ENCODE results near the gene SSC5D. TPM values are rescaled to one million over a fixed set of nuclear protein-coding genes. Genes with fewer than 3 reads are reported as not detected.
A peak's percentile ranks its signal among the peaks of the same experiment; 100 is the strongest.
"Not testable (repeated sequence)": the region's sequence is repeated elsewhere in the genome, so short reads cannot be mapped to it uniquely, and the experiment has no call there.

The SSC5D gene
- total RNA-seq, 1 donor from 2014 or later, result 0.81 TPM

DNA sequence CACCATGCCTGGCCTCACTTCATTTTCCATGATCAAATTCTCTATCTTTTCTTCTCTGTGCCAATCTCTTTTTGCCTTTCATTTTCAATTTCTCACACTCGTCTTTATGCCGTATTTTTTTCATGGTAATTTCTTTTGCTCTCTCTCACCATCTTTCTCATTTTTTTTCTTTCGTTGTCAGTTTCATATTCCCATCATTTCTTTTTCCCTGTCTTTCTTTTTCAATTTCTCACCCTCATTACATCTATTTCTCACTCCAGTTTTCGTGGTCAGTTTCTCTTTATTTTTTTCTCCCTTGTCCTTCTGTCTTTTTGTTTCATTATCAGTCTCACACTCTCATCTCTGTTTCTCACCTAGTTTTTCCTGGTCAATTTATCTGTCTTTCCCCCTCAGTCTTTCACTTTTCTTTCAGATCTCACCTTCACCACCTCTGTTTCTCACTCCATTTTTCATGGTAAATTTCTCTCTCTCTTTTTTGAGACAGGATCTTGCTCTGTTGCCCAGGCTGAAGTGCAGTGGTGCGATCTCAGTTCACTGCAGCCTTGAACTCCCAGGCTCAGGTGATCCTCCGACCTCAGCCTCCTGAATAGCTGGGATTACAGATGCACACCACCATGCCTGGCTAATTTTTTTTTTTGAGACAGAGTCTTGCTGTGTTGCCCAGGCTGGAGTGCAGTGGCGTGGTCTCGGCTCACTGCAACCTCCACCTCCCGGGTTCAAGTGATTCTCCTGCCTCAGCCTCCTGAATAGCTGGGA, 14.1 kb downstream of the SSC5D start:
- DNase-seq (ENCODE audit: low spot score) (no peak), ATAC-seq (no peak)

DNA sequence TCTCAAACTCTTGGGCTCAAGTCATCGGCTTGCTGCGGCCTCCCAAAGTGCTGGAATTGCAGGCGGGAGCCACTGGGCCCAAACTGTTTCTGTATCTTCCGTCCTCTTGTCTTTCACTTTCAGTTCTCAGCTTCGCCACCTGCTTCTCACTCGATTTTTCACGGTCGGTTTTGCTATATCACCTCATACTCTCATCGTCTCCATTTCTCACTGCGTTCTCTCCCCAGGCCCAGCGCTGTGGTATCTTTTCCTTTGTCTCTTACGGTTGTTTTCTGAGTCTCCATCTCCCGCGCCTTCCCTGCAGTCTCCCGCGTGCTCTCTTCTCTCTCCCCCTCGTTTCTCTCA, 14.9 kb downstream of the SSC5D start:
- no peak for ATAC-seq
- no peak for DNase-seq (ENCODE audit: low spot score)

- DNase-seq (ENCODE audit: low spot score), result peak; percentile 82
- ATAC-seq, result peak; percentile 94
Observed at GRCh38 chr19:55503502-55504251, 15.4 kb downstream of the SSC5D start.

- no peak for DNase-seq (ENCODE audit: low spot score)
- no peak for ATAC-seq
Observed at GRCh38 chr19:55504252-55504603, 16.0 kb downstream of the SSC5D start.

DNA sequence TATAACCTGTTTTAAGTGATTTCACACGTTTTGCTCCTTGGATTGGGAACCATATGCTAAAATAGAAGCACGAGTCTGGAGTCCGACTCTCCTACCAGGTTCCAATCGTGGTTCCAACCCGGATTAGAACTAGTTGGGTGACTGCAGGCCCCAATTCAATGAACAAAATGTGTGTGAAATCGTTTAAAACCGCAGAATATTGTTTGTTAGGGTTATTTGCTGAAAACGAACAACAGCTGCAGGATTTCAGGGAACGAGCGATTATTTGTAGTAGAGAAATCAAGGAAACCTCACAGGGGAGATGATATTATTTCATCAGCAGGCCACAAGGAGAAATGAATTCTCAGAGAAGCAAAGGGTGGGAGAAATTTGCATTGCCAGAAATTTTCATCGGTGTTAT, 16.7 kb downstream of the SSC5D start:
- DNase-seq (ENCODE audit: low spot score), result no peak
- ATAC-seq, result no peak

DNA sequence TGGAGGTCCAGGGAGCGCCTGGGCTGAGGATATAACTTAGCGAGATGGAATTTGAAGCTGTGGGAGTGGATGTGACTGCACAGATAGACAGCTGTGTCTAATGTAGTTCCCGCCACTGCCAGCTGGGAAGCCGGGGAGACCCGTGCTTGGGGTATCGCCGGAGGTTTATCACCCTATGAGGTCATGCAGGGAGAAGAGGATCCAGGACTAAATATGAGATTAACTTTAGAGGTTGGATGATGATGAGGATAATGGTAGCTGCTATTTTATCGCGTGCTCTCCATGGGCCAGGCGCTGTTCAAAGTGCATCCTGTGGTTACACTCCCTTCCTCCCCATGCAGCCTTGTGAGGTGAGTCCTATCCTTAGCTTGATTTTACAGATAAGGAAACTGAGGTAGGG, 19.9 kb downstream of the SSC5D start:
- ATAC-seq, result no peak
- no peak for DNase-seq (ENCODE audit: low spot score)

DNA sequence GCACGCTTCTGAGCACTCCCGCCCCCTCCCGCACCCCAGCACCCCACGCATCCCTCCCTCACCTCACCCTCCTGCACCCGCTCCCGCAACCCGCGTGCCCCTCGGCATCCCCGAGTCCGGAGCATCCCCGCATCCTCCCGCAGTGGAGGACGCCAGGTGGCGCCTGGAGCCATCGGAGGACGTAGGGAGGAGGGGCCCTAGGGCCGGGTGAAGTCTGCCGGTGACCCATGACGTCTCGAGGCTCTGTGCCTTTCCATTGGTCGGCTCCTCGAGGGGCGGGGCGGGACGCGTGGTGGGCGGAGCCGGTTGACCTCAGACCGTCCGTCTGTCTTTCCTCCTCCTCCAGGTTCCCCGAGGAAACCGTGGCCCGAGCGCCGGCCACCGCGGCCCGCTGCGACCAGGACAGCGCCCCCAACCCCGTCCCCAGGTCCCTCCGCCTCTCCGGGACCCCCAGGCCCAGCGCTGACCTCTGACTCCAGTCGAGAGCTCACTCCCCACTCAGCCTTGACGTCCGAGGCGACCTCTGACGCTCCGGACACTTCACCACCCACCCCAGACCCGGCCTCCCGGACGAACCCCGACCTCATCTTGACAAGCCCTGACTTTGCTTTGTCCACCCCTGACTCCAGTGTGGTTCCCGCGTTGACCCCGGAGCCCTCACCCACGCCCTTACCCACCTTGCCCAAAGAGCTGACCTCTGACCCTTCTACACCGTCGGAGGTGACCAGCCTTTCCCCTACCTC, 28.8 kb downstream of the SSC5D start:
- DNase-seq (ENCODE audit: low spot score) (peak; percentile 95), ATAC-seq (peak; percentile 100)

GRCh38 chr19:55519451-55520311, 31.4 kb downstream of the SSC5D start:
- ATAC-seq, result no peak
- DNase-seq (ENCODE audit: low spot score), result no peak

DNA sequence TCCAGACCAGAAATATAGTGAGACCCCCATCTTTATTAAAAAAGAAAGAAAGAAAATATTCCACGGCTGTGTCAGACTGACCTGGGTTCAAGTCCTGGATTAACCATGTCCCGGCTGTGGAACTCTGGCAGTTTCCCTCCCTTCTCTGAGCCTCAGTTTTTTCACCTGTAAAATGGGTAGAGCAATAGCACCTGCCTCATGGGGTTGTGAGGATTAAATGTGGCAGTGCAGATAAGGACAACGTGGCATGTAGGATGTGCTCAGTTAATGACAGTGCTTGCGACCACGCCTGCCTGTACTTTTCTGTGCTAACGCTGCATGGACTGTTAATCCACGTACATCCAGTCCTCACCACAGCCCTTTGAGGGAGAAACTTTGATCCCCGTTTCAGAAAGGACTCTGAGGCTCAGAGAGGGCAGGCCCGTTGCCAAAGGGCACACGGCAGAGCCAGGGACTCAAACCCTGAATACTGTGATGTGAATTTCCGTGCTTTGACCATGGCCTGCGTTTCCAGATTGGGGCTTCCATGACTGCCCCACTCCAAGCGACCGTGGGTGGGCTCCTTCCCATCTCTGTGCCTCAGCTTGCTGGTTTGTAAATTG, 32.6 kb downstream of the SSC5D start:
- ATAC-seq (no peak), DNase-seq (ENCODE audit: low spot score) (no peak)

GRCh38 chr19:55525289-55526101, 37.3 kb downstream of the SSC5D start:
- ATAC-seq, result no peak
- no peak for DNase-seq (ENCODE audit: low spot score)

GRCh38 chr19:55526216-55527196, 38.3 kb downstream of the SSC5D start:
- ATAC-seq (peak; percentile 85), DNase-seq (ENCODE audit: low spot score) (peak; percentile 58)

DNA sequence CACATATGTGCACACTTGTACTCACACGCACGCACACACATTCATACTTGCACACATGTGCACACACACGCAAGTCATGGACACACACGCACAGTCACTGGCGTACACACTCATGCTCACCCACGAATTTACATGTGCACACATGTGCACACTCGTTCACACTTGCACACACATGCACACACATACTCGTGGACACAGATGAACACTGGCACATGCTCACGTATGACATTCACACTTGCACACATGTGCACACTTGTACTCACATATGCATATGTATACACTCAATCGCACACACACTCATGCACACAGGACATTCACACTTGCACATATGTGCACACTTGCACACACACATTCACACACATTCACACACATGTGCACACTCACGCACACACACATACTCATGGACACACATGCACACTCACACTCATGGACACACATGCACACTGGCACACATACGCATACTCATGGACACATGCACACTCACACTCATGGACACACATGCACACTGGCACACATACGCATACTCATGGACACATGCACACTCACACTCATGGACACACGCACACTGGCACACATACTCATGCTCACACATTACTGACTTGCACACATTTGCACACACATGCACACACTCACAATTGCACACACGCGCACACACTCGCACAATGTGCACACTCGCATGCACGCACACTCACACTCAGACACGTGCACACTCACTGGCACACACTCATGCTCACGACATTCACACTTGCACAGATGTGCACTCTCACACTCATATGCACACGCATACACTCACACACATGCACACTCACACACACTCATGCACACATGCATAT, 39.2 kb downstream of the SSC5D start:
- ATAC-seq, result no peak

DNA sequence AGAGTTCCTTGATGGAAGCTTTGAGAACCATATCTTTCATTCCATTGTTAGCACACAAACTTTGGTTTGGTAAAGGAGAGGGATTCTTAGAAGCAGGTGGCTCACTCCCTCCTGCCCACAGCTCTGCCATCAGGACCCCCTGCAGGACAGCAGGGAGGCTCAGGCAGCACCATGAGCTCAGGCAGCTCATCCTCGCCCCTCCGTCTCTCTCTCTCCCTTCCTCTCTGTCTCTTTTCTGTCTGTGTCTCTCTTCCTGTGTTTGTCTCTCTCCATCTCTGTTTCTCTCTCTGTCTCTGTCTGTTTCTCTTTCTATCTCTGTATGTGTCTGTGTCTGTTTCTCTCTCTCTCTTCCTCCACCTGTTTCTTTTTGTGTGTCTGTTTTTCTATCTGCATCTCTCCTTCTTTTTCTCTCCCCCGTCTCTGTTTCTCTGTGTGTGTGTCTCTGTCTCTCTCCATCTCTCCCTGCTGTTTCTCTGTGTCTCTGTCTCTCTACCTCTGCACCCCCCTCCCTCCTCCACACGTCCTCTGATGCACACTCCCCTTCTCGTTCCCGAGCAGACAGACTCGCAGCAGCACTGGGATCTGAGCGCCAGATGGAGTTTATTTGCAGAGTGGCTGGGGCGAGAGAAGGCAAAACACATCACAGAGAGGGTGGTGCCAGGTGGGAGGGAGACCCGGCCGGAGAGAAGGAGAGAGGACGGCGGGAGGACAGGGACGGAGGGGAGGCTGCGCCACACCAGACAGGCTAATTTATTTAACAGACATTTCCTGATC, 40.0 kb downstream of the SSC5D start:
- DNase-seq (ENCODE audit: low spot score), result no peak

More for the DNA sequence above, 39.2 kb downstream of the SSC5D start:
- no peak for DNase-seq (ENCODE audit: low spot score)

GRCh38 chr19:55529636-55530234, 41.5 kb downstream of the SSC5D start:
- ATAC-seq, result no peak

More for the DNA sequence above, 40.0 kb downstream of the SSC5D start:
- no peak for ATAC-seq

DNA sequence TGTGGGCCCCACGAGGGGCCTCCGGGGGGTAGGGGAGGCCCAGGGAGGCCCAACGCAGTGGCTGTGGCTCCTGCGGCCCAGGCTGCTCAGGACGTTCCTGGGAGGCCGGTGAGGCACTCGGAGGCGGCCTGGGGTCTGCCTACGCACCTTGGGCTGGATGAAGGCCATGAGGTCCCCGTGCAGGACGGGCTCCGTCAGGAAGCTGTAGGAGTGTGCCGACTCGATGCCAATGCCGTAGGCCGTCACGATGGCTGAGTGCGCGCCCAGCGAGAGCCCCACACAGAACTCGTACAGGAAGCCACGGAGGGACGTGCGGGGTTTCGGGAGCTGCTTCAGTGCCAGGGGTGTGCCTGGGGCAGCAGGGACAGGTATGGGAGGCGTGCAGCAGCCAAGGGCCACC, 42.8 kb downstream of the SSC5D start:
- ATAC-seq (no peak), DNase-seq (ENCODE audit: low spot score) (no peak)

More at GRCh38 chr19:55529636-55530234, 41.5 kb downstream of the SSC5D start:
- DNase-seq (ENCODE audit: low spot score), result no peak

DNA sequence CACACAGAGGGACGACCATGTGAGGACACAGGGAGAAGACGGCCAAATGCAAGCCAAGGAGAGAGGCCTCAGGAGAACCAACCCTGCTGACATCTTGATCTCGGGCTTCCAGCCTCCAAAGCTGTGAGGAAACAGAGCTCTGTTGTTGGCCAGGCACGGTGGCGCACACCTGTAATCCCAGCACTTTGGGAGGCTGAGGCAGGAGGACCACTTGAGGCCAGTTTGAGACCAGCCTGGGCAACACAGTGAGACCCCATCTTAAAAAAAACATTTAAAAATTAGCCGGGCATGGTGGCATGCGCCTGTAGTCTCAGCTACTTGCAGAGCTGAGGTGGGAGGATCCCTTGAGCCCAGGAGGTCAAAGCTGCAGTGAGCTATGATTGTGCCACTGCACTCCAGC, 46.0 kb downstream of the SSC5D start:
- not testable (repeated sequence) for ATAC-seq; DNase-seq (ENCODE audit: low spot score)

Measured in left lobe of liver (tissue), 2 donors.